ENCODE data around the gene RAB17. TPM values are rescaled to one million over a fixed set of nuclear protein-coding genes. Genes with fewer than 3 reads are reported as not detected.

Gene RAB17
- total RNA-seq, 2 donors from 2014 or later: 6.4 to 6.5 TPM

GRCh38 chr2:237593596-237594320 is 3.2 kb upstream of the RAB17 start:
- Histone ChIP-seq H3K4me3 (no peak overlapping the region), H3K27me3 (replicated peaks; ENCODE audit: insufficient read depth) (no peaks in the 10 kb centered on the region), H3K36me3 (no peaks in the 10 kb centered on the region), H3K4me1 (ENCODE audit: control insufficient read depth in 1 of 2, low read depth in 2 of 2) (peaks cover 20 to 58% of the 10 kb centered on the region in 2 donors), H3K27ac (peak overlapping the region; percentile 86 to 93), H3K9me3 (no peaks in the 10 kb centered on the region)
- ATAC-seq (ENCODE audit: insufficient number of reproducible peaks, low FRiP score, low read depth) (no peak), DNase-seq (ENCODE audit: low spot score) (no peak)
- no peak for TF ChIP-seq CTCF (IDR thresholded peaks at IDR 0.05)

GRCh38 chr2:237593036-237593435 is 2.5 kb upstream of the RAB17 start:
- no peak overlapping the region for H3K4me3 ChIP-seq
- DNase-seq (ENCODE audit: low spot score): no peak
- no peak for TF ChIP-seq CTCF (IDR thresholded peaks at IDR 0.05)
- no peaks in the 10 kb centered on the region for H3K27me3 ChIP-seq (replicated peaks; ENCODE audit: insufficient read depth)
- H3K27ac ChIP-seq: peak overlapping the region; percentile 86 to 93
- peaks cover 20 to 52% of the 10 kb centered on the region in 2 donors for H3K4me1 ChIP-seq (ENCODE audit: control insufficient read depth in 1 of 2, low read depth in 2 of 2)
- ATAC-seq (ENCODE audit: insufficient number of reproducible peaks, low FRiP score, low read depth): no peak
- H3K9me3 ChIP-seq: no peaks in the 10 kb centered on the region
- no peaks in the 10 kb centered on the region for H3K36me3 ChIP-seq

GRCh38 chr2:237592425-237592980 is 2.0 kb upstream of the RAB17 start:
- no peaks in the 10 kb centered on the region for H3K9me3 ChIP-seq
- peaks cover 20 to 52% of the 10 kb centered on the region in 2 donors for H3K4me1 ChIP-seq (ENCODE audit: control insufficient read depth in 1 of 2, low read depth in 2 of 2)
- H3K36me3 ChIP-seq: no peaks in the 10 kb centered on the region
- H3K27me3 ChIP-seq (replicated peaks; ENCODE audit: insufficient read depth): no peaks in the 10 kb centered on the region
- no peak overlapping the region for H3K27ac ChIP-seq
- no peak for ATAC-seq (ENCODE audit: insufficient number of reproducible peaks, low FRiP score, low read depth)
- no peak for DNase-seq (ENCODE audit: low spot score)
- TF ChIP-seq CTCF (IDR thresholded peaks at IDR 0.05): no peak
- no peak overlapping the region for H3K4me3 ChIP-seq

DNA sequence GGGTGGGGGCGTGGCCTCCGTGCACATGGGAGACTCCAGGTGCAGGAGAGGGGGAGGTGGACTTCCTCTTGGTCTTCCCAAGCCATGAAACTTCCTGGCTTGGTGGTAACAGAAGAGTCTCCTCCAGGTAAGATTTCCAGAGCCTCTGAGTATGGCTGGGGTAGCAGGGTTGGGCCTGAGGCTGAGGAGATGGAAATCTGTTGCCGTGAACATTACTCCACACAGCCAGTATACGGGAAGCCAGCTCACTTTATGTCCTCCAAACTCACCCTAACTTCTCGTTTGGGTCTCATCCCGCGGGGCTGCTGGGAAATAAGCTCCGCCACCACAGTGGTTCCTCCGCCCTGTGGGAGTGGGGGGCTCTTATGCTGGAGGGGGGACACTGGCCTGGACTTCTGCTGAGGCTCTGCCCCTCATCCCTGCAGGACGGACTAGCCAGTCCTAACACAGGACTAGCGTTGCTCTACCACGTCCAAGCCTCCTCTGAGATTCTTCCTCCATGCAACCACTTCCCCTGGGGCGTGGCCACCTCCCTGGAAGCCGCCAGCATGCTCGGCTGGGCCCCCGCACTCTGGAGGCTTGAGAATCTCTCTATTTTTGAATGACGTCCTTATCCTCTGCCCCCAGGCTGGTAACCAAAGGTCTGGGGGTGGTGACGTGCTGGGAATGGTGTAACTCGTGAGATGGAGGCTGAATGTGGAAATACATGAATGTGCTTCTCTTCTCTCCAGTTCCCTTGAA is 777 bp upstream of the RAB17 start:
- Histone ChIP-seq H3K4me1 (ENCODE audit: control insufficient read depth in 1 of 2, low read depth in 2 of 2) (peaks cover 20 to 52% of the 10 kb centered on the region in 2 donors), H3K27ac (peak overlapping the region; percentile 10 to 45), H3K4me3 (peak overlapping the region; percentile 30), H3K27me3 (replicated peaks; ENCODE audit: insufficient read depth) (no peaks in the 10 kb centered on the region), H3K9me3 (no peaks in the 10 kb centered on the region), H3K36me3 (no peaks in the 10 kb centered on the region)
- TF ChIP-seq CTCF (IDR thresholded peaks at IDR 0.05): no peak
- DNase-seq (ENCODE audit: low spot score): no peak
- no peak for ATAC-seq (ENCODE audit: insufficient number of reproducible peaks, low FRiP score, low read depth)

DNA sequence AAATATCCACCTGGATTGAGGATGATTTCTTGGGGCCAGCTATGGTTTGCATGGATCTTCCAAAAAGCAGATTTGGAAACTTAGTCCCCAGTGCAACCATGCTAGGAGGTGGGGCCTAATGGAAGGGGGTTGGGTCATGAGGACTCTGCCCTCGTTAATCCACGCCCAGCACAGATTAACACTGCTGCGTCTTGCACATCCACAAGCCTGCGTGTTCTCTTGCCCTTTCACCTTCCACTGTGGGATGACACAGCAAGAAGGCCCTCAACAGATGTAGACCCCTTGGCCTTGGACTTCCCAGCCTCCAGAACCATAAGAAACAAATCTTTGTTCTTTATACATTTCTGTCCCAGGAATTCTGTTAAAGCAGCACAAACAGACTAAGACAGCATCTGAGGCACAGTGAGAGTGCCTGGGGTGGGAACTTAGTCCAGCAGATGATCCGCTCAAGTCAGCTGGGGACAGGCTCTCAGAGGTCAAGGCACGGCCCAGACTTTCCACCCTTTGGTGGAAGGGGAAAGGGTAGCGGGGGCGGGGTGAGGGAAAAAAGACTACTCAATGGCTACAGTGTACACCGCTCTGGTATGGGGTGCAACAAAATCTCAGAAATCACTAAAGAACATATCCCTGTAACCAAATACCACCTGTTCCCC is 2.4 kb downstream of the RAB17 start:
- Histone ChIP-seq H3K9me3 (no peaks in the 10 kb centered on the region), H3K4me1 (ENCODE audit: control insufficient read depth in 1 of 2, low read depth in 2 of 2) (peaks cover 17 to 24% of the 10 kb centered on the region in 2 donors), H3K4me3 (no peak overlapping the region), H3K36me3 (no peaks in the 10 kb centered on the region), H3K27ac (no peak overlapping the region), H3K27me3 (replicated peaks; ENCODE audit: insufficient read depth) (no peaks in the 10 kb centered on the region)
- no peak for ATAC-seq (ENCODE audit: insufficient number of reproducible peaks, low FRiP score, low read depth)
- no peak for DNase-seq (ENCODE audit: low spot score)
- no peak for TF ChIP-seq CTCF (IDR thresholded peaks at IDR 0.05)

All from thoracic aorta (tissue), 2 donors.